Stimulated activated CD8-positive, alpha-beta memory T cell treated with anti-CD3 and anti-CD28 coated beads, Interleukin-4, amount 100 ng/mL, for 1 hour (primary cell): Measurements from ENCODE around the gene AKR7A2.
"Not testable (repeated sequence)": the region's sequence is repeated elsewhere in the genome, so short reads cannot be mapped to it uniquely, and the experiment has no call there.

ENCODE experiments used
- DNase-seq, 2 donors: peaks; one replicate each; pipeline ENCODE4 v3.0.0-alpha.2; 2020; ENCODE audit warnings: low read depth in 2 of 2, low spot score in 1 of 2

AKR7A2 gene

DNA sequence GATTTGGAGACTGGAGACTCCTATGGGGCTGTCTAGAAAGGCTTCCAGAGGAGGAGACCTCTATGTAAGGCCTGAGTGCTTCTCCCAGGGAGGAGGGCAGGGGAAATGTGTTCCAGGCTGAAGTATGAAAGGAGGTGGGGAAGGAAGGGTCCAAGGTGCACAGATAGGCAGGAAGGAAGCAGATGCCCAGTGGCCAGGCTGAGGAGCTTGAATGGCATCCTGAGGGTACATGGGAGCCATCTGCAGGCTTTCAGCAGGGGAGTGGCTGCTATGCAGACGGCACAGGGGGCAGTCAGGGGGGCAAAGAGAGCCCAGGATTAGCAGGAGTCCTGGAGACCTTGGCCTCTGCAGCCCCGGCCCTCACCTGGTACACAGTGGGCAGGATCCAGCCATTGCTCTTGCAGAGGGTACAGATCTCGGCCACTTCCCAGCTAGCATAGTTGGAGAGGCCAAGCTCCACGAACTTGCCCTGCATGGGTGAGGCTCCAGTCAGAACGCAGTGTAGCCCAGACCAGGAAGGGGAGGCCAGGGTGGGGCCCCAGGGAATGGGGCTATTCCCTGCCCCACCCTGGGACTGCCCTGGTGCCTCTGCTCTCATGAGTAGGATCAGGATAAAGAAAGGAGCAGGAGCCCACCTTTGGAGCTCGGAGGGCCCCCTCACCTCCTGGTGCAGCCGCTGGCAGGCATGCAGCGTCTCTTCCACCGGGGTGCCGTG is 4.0 kb downstream of the AKR7A2 start:
- DNase-seq = no peak

DNA sequence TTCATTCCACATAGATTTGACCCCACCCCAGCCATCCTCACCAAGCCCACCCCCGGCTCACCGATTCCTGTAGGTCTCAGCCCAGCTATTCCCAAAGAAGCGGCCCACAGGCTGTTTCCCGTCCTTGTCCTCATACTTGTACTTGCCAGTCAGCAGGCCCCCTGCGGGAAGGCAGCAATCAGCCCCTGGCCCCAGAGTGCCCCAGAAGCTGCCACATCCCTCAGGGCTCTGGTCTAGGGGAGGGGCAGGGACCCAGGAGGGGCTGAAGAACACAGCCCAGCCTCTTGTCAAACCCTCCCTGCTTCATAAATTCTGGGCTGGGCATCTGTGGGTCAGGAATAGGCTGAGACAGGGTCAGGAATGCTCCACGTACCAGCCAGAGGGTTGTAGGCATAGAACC is 5.0 kb downstream of the AKR7A2 start:
- DNase-seq = no peak

DNA sequence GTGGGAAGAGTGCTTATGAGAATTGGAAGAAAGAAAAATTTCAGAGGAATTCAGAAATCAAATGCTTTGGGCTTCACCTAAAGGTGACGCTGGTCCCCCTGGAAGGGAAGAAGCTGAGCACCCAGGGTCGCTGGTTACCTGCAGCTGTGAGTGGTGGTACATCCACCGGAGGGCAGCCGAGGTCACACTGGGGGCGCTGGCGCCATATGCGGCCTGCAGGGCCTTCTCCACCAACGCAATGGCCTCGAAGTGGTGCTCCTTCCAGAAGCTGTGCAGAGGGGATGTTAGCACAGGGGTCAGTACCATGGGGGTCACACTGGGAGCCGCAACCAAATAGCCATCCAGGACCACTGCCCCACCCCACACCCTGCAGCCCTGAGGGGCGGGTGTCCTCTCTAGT is 6.1 kb downstream of the AKR7A2 start:
- DNase-seq = no peak

DNA sequence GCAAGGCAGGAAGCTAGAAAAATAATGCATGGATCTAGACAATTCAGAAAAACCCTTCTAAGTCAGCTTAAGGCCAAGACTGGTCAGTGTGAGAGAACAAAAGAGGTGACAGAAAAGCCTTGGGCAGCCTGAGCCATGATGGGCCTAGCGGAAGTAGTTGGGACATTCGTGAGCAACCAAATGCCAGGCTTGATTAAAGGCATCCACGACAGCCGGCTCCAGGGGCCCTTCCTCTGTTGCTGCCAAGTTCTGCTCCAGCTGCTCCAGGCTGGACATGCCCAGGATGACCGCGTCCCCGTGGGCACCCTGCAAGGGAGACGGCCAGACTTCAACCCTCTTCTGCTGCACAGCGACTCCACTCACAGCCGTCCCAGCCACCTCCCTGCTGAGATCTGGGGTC is 7.9 kb downstream of the AKR7A2 start:
- not testable (repeated sequence) for DNase-seq

DNA sequence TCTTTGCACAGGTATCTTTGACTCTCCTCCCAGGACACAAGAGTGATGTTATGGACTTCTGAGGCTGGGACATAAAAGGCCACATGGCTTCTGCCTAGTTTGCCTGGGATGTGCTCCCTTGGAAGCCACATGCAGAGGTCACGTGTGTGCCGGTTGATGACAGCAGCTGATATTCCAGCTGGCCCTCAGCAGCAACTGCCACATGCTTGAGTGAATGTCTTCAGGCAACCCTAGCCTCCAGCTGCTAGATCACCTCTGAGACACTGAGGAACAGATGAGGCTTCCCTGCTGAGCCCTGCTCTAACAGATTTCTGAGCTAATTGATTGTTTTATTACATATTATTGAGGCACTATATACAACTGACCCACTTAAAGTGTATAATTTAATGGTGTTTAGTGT is 11.7 kb downstream of the AKR7A2 start:
- no peak for DNase-seq

DNA sequence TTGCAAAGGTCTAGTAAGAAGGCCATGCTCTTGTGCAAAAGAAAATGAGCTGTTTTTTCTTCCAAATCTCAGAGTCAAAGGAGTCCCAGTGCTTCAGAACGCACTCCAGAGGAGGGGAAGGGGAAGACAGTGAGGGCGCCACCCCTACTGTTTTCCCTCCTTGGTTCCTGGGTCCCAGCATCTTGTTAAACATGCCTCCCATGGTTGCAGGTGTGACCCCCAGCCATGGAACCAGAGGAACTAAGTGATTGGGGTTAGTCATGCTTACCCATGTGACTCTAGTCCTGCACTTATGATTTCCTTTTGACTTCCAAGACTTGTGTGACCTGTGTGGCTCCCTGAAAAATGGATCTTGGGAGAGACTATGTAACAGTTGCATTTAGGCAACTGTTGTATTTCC is 17.3 kb downstream of the AKR7A2 start:
- no peak for DNase-seq

DNA sequence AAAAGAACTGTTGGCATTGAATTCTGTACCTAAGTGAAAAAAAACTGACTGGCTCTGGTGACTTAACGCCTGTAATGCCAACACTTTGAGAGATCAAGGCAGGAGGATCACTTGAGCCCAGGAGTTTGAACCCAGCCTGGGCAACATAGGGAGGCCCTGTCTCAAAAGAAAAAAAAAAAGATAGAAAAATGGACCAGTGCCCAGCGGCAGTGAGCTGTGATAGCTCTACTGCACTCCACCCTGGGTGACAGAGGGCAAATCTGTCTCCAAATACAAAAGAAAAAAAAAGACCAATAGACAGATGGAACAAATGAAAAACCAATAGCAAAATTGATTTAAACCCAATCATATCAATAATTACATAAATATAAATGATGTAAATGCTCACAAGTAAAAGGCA is 22.7 kb downstream of the AKR7A2 start:
- DNase-seq = no peak

DNA sequence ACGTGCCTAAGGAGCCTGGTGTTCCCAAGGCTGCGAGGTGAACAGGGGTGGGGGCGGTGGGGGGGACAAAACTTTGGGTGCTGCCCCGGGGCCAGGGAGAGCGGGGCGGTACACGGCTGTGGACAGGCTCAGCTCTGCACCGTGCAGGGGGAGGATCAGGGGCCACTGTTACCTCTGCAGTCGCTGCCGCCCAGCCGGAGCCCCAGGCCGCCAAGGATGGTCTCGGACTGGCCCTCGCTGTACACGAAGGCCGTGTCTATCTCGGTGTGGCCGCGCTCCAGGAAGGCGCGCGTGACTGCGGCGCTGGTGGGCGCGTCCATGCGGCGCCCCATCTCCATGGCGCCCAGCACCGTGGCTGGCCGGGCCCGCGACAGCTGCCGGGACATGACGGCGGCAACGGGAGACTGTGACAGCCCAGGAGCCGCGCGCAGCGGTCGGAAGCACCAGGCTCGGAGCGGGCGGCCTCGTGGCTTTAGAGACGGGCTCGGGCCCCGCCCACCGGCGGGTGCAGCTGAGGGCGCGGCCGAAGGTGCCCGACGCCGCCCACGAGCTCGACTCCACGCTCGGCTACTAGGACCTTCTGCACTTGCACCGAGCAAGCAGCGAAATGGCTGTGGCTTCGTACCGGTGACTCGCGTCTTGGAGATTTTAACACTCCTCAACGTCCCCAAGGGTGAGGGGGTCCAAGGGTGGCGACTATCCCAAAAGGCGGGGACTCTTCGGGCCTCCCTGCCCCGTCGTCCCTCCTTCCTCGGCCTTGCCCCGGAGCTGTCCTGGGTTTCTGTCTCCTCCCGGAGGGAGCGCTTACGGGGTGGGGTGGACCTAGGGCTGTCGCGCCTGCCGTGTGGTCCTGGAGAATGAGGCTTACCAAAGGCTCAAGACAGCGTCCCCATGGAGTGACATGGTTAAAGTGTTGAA is 23.4 kb downstream of the AKR7A2 start, which contains the start of gene AKR7A3:
Gene AKR7A3 (minus strand): TSS at position 447 of the 918 bp plus-strand sequence. CDS start 61 bp downstream, at position 386.
- not testable (repeated sequence) for DNase-seq

DNA sequence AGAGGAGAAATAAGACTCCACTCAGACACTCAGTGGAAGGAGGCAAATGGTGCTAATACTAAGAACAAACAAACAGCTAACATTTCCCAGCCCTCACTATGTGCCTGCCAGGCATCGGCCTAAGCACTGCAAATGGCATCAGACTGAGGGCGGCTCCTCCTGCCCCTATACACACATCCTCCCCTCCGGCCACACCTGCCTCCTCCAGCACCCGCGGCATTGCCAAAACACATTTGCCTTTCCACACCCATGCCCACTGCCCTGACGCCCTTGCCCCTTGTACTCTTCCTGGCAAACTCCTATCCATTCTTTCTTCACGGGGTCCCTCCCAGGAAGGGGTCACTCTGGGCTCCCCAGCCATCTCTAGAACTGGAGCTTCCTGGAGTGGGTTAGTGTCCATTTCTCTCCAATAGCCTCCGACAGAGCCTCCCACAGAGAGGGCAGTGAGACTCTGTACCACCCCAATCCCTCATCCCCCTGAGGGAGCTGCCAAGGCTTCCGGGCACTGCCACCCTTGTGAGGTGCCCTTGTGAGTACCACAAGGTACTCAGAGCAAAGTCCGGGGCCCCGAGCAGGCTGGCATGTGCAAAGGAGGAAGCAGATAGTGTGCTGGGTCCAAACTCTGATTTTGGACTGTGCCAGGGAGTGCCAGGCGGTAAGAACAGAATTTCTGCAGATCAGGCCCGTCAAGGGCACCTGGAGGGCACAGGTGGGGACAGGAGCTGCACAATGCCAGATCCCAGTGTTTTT is 24.3 kb downstream of the AKR7A2 start:
- DNase-seq = no peak

DNA sequence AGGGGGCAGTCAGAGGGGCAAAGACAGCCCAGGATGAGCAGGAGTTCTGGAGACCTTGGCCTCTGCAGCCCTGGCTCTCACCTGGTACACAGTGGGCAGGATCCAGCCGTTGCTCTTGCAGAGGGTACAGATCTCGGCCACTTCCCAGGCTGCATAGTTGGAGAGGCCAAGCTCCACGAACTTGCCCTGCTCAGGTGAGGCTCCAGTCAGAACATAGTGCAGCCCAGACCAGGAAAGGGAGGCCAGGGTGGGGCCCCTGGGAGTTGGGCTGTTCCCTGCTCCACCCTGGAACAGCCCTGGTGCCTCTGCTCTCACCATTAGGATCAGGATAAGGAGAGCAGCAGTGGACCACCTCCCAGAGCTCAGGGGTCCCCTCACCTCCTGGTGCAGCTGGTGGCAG is 26.1 kb downstream of the AKR7A2 start:
- not testable (repeated sequence) for DNase-seq

DNA sequence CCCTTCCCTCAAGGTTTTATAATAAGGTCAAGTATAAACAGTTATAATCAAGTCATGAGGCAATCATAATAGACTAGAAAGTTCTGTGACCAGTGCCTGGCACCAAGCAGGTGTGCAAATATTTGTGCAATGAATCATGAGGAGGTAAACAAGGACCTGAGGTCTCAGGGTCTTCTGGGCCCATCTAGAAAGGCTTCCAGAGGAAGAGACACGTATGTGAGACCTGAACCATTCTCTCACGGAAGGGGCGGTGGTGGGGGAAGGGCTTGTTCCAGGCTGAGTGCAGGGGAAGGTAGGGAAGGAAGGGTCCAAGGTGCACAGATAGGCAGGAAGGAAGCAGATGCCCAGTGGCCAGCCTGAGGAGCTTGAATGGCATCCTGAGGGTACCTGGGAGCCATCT is 26.6 kb downstream of the AKR7A2 start:
- DNase-seq = not testable (repeated sequence)

DNA sequence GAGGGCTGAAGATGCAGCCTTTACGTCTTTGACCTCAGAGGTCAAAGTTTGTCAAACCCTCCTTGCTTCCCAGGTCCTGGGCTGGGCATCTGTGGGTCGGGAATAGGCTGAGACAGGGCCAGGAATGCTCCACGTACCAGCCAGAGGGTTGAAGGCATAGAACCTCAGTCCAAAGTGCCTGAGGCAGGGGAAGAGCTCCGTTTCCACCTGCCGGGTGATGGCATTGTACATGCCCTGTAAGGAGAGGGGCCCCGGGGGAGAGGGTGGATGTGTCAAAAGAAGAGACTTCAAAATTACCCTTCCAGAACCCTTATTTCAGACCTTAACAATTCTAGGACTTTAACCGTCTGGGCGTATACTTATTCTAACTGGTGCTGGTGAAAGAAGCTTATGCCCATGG is 27.1 kb downstream of the AKR7A2 start:
- DNase-seq = no peak

DNA sequence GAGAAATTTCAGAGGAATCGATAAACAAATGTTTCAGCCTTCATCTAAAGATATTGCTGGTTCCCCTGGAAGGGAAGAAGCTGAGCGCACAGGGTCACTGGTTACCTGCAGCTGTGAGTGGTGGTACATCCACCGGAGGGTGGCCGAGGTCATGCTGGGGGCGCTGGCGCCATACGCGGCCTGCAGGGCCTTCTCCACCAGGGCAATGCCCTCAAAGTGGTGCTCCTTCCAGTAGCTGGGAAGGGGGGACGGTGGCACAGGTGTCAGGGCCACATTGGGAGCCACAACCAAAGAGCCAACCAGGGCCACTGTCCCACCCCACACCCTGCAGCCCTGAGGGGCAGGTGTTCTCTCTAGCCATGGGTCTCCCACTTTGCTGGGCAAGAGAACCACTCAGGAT is 28.1 kb downstream of the AKR7A2 start:
- DNase-seq = no peak

DNA sequence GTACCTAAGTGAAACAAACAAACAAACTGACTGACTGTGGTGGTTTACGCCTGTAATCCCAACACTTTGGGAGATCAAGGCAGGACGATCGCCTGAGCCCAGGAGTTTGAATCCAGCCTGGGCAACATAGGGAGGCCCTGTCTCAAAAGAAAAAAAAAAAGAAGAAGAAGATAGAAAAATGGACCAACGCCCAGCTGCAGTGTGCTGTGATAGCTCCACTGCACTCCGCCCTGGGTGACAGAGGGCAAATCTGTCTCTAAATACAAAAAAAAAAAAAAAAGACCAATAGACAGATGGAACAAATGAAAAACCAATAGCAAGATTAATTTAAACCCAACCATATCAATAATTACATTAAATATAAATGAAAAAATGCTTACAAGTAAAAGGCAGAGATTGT is 37.3 kb downstream of the AKR7A2 start:
- no peak for DNase-seq

DNA sequence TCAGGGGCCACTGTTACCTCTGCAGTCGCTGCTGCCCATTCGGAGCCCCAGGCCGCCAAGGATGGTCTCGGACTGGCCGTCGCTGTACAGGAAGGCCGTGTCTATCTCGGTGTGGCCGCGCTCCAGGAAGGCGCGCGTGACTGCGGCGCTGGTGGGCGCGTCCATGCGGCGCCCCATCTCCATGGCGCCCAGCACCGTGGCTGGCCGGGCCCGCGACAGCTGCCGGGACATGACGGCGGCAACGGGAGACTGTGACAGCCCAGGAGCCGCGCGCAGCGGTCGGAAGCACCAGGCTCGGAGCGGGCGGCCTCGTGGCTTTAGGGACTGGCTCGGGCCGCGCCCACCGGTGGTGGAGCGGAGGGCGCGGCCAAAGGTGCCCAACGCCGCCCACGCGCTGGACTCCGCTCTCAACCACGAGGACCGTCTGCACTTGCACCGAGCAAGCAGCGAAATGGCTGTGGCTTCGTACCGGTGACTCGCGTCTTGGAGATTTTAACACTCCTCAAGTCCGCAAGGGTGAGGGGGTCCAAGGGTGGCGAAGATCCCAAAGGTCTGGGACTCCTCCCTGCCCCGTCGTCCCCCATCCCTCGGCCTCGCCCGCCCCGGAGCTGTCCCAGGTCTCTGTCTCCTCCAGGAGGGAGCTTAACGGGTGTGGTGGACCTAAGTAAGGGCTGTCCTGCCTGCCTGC is 38.0 kb downstream of the AKR7A2 start:
- not testable (repeated sequence) for DNase-seq

DNA sequence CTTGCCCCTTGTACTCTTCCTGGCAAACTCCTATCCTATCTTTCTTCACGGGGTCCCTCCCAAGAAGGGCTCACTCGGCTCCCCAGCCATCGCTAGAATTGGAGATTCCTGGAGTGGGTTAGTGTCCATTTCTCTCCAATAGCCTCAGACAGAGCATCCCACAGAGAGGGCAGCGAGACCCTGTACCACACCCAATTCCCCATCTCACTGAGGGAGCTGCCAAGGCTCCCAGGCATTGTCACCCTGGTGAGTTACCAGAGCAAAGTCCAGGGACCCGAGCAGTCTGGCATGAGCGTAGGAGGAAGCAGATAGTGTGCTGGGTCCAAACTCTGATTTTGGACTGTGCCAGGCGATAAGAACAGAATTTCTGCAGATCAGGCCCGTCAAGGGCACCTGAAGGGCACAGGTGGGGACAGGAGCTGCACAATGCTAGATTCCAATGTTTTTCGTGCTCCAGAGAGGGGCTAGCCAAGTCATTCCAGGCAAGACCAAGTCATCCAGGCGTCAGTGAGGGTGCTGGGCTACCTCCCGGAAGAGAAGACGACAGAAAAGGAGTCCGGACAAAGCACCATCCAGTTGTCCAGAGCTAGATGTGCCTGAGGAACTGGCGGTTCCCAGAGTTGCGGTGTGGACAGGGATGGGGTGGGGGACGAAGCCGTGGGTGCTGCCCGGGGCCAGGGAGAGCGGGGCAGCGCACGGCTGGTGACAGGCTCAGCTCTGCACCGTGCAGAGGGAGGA is 38.7 kb downstream of the AKR7A2 start:
- DNase-seq = no peak

DNA sequence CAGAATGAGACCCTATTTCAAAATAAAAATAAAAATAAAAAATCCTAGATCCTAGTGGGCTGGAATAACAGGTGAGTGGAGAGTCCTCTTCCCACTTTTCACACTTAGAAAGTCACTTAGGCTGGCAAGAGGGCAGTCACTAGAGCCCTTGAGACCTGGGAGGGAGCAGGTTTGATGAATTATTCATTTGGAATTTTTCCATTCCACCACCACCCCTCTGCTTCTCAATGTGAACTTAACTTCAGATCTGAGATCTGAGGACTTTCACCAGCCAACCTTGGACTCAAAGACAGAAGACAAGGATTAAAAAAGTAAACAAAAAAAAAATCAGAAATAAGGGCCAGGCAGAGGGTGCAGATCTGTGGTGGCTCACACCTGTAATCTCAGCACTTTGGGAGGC is 39.9 kb downstream of the AKR7A2 start:
- DNase-seq = no peak

DNA sequence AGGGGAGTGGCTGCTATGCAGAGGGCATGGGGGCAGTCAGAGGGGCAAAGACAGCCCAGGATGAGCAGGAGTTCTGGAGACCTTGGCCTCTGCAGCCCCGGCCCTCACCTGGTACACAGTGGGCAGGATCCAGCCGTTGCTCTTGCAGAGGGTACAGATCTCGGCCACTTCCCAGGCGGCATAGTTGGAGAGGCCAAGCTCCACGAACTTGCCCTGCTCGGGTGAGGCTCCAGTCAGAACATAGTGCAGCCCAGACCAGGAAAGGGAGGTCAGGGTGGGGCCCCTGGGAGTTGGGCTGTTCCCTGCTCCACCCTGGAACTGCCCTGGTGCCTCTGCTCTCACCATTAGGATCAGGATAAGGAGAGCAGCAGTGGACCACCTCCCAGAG is 41.6 kb downstream of the AKR7A2 start:
- not testable (repeated sequence) for DNase-seq

DNA sequence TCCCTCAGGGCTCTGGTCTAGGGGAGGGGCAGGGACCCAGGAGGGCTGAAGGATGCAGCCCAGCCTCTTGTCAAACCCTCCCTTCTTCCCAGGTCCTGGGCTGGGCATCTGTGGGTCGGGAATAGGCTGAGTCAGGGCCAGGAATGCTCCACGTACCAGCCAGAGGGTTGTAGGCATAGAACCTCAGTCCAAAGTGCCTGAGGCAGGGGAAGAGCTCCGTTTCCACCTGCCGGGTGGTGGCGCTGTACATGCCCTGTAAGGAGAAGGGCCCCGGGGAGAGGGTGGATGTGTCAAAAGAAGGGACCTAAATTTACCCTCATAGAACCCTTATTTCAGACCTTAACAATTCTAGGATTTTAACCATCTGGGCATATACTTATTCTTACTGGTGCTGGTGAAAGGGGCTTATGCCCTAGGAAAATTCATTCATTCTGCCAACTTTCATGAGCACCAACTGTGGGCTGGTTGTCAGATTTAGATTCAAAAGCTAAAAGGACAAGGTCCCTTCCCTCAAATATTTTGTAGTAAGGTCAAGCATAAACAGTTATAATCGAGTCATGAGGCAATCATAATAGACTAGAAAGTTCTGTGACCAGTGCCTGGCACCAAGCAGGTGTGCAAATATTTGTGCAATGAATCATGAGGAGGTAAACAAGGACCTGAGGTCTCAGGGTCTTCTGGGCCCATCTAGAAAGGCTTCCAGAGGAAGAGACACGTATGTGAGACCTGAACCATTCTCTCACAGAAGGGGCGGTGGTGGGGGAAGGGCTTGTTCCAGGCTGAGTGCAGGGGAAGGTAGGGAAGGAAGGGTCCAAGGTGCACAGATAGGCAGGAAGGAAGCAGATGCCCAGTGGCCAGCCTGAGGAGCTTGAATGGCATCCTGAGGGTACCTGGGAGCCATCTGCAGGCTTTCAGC is 42.3 kb downstream of the AKR7A2 start:
- not testable (repeated sequence) for DNase-seq
